NCI-H748 (cell line): ENCODE results near the gene CAMTA2.

Experiments
- DNase-seq: peaks from one replicate; lab custom pipeline; 2025; ENCODE audit not compliant: unreplicated experiment; lab: John Stamatoyannopoulos, UW

CAMTA2 gene

DNA sequence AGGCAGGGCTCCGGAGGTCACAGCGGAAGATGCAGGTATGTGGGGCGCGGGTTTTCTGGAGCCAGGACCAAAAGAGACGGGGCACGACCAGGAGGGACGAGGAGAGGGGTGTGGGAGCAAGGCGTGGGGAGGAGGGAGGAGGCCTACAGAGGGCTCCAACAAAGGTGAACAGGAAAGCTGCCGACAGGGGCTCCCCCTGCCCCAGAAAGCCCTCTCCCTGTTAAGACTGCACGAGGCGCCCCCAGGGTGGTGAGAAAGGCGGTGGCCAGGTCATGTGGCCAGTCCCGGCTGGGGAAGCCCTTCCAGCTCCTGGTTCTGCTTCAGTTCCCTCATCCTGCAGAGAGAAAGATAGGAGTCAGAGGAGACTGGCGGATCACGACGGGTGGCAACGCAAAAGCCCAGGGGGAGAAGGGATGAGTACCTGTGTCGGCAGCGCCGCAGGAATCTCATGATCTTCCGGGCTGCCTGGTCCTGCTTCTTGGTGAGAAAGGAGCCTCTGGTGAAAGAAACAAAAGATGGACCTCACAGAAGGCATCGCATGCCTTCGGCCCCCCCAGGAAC, 18.9 kb downstream of the CAMTA2 start:
- peak; percentile 46 for DNase-seq

DNA sequence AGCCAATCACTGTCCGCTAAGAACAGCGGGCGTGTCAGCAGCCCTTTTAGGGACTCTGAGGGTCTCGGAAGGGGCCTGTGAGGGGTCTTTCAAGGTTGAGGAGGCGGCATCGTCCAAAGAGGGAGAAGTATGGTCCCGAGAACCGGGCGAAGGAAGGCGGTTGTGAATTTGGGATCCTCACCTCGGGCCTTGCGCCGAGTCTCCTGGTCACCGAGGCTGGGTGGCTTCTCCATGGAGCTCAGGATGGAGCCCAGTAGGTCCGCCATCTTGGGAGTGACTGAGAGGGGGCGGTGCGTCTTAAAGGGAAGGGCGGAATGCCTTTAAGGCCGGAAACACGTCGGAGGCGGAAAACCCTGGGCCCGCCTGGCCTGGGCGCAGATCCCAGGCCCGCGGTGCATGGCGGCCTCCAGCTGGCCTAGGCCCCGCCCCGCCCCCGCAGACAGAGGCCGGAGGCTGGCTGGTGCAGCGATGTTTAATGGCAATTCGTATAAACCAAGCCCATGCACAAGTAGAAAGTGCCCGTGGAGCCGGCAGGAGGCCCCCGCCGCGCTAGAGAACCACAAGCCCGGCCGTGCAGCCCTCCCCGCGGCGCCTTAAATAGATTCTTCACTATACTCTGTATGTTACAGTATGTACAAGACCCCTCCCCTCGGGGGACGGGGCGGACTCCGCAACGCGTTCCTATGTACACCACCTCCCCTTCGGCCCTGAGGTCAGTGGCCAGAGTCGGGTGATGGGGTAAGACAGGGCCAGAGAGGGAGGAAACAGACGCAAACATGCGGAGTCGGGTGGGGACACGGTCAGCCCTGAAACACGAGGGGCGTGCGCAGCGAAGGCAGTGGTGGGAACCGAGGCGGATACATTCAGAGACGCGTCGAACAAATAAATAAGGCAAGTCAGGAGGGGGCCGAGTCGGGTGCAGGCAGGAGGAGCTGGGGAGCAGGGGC, 19.7 kb downstream of the CAMTA2 start, which contains the start of gene SPAG7:
TSS of gene SPAG7 (minus strand) at position 279 of the 947 bp plus-strand sequence. CDS start at position 266, 13 bp downstream.
- DNase-seq, result peak; percentile 97

DNA sequence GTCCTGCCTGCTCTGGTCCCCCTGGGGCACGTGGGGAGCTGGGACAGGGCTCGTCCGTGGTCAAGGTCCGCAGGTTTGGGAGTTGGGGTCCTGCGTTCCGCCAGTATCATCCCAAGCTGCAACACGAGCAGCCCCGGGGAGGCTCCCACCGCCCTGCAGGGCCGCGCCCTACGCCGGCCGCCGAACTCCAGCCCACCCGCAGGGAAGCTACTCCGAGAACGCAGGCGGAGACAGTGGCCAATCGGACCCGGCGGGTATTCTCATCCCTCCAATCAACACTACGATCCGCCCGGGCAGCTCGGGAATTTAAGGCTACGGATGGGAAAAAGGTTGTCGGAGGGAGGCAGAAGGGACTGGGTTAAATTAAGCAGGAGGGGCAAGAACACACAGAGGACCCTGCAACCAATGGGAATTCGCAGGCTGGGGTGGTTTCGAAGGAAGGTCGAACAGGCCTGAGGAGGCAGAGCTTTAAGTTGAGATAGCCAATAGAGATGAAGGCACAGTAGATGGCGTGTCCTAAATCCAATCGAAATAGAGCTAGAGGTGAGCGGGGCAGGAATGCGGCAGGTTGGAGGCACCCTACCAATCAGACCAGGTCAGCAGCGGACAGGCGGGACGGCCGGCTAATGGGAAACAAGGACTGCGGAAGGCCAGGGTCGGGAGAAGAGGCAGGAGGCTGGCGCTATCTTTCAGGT, 20.5 kb downstream of the CAMTA2 start:
- DNase-seq, result peak; percentile 100

DNA sequence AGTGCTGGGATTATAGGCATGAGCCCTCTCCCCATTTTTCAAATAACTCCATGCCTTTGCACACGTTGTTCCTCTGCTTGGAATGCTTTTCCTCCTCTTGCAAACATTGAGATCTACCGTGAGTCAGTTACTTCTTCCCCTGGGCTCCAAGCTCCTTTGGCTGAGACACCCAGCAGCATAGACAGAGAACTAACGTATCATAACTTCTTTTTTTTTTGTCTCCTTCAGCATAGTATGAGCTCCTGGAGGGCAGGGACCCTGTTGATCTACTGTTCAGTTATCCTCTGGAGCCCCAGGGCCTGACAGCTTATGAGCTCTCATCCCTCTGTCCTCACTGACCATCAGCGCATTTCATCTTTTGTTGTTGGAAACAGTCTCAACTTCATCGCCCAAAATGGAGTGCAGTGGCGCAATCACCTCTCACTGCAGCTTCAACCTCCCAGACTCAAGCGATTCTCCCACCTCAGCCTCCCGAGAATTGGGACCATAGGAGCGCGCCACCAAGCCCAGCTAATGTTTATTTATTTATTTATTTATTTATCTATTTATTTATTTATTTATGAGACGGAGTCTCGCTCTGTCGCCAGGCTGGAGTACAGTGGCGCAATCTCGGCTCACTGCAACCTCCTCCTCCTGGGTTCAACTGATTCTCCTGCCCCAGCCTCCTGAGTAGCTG, 22.0 kb downstream of the CAMTA2 start:
- no peak for DNase-seq

DNA sequence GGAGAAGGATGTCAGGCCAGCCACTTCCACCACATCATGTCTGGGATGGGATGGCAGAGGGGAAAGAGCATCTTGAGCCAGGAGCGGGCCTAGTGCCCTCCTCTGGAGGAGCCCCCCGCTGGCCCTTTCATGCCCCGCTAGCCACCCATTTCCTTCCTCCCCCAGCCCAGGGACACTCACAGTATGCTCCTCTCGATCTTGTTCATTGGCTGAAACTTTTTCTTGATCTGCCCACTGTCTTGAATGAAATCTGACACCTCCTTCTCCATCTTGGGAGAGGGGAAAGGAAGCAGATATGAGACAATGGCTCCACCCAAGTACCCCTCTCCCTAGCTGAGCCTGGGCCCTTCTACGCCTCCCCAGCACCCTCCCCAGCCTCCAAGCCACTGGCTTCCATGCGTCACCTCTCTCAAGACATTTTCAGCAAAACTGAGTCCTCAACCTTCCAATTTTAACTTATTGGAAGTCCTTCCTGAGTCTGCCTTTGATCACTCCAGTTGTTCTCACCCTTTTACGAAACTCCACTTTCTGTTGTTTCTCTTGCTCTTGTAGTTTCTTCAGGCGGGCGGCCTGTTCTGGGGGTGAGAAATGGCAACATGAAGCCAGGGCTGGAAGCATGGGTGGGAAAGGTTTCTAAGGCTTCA, 27.1 kb downstream of the CAMTA2 start:
- DNase-seq, result no peak

DNA sequence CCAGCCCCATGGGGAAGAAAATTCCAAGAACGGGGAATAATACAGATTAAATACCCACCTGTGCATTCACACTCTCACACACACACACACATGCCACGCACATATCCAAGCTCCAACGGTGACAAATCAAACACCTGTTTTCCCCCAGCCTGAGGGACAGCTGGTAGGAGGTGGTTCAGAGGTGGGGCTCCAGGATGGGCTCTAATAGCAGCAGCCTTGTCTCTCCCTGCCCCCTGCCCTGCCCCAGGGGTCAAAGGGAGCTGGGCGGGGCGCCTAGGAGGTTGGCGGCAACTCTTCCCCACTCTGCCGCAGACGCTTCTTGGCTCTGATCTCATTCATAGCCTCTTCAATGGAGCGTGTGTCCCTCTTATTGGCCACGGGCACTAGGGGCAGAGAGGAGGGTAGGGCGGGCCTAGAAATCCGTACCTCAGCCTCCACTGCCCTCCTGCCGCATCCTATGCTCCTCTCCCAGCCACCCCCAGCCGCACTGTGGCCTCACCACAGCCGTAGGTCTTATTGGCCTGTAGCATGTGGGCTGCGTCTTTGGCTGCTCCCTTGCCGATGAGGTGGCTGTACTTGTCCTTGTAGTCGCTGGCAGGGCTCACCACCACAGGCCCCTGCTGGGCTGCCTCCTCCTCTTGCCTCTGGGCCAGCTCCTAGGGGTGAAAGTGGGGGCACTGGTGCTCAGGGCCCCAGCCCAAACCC, 28.1 kb downstream of the CAMTA2 start:
- no peak for DNase-seq

DNA sequence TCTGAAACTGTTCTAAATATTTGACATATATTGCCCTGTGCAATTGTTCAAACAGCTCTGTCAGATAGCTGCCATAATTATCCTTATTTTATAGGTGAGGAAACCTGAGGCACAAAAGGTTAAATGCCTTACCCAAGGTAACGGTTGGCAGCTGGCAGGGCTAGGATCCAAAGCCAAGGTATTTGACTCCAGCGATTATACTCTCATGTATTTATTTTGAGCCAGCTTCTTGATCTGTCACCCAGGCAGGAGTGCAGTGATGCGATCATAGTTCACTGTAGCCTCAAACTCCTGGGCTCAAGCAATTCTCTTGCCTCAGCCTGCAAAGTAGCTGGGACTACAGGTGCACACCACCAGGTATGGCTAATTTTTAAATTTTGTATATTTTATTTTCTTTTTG, 29.4 kb downstream of the CAMTA2 start:
- no peak for DNase-seq

DNA sequence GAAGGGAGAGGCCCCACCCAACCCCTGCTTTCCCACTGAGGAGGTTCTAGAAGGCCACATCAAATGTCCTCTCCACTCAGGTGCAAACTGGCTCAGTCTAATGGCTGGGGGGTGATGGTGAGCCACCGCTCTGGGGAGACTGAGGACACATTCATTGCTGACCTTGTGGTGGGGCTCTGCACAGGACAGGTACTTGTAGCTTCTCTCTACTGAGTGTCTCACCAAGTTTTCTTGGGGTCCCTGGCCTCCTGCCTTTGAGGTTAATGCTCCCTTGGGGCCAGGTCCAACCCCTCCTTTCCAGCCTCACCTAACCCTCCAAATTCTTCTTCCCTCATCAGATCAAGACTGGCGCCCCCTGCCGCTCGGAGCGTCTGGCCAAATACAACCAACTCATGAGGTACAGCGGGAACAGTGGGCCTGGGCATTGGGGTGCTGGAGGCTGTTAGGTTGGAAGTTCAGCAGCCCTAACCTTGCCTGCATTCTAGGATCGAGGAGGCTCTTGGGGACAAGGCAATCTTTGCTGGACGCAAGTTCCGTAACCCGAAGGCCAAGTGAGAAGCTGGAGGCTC, 30.9 kb downstream of the CAMTA2 start:
- no peak for DNase-seq

DNA sequence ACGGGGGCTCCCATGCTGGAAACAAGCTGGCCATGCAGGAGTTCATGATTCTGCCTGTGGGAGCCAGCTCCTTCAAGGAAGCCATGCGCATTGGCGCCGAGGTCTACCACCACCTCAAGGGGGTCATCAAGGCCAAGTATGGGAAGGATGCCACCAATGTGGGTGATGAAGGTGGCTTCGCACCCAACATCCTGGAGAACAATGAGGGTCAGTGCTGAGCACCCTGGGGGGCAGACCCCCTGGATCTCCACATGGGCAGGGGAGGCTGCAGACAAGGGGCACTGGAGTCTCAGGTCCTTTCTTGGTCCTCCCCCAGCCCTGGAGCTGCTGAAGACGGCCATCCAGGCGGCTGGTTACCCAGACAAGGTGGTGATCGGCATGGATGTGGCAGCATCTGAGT, 32.4 kb downstream of the CAMTA2 start:
- DNase-seq, result no peak

DNA sequence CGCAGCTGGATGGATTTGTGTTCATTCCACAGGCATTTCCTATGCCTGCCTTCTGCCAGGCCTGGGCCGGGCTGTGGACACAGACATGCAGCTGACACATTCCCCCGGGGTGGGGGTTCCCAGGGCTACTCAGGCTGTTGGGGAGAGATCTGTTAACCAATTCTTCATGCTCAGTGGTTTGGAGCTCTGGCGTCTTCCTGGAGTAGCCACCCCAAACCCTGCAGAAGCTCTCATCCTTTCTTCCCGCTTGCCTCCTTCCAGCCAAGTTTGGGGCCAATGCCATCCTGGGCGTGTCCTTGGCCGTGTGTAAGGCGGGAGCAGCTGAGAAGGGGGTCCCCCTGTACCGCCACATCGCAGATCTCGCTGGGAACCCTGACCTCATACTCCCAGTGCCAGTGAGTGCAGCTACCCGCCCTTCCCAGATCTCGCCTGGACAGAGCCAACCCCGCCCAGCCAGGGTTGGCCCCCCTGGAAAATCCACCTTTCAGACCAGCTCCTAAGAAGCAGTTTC, 34.0 kb downstream of the CAMTA2 start:
- DNase-seq, result no peak

DNA sequence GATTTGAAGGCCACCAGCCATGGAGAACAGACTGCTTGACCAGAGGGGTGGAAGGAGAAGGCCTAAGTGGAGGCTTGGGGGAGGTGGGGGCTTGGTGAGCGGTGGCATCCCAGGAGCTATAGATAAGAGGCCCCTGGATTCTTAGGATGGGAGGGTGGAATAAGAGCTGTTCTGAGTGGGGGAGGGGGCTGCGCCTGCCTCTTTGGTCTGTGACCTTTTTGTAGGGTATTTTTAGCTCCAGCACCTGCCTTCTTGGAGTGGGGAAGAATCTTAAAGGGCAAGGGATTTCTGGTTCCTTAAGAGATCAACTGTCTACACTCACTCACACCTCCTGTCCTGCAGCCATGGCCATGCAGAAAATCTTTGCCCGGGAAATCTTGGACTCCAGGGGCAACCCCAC, 36.0 kb downstream of the CAMTA2 start:
- DNase-seq, result no peak

DNA sequence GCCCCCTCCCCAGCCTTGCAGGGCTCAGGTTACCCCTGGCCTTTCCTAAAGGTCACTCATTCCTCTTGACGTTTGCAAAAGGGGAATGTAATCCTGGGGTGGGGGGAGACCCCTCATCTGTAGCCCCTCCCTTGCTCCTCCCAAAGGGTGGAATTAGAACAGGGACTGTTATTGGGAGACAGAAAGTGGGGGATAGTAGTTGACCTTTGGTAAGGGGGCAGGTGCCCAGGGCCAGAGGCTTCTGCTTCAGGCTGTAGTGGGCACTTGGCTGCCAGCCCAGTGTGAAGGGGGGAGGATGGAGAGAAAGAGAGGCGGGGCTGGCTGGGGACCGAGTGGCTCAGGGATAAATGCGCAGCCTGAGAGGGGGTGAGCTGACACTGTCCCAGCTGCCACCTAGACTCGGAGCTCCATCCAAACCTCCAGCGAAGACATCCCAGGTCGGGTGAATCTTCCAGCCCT, 36.7 kb downstream of the CAMTA2 start, which contains the start of gene ENO3:
TSS of gene ENO3 (plus strand) at position 374 of the 459 bp plus-strand sequence. CDS start 711 bp downstream, outside the sequence.
- peak; percentile 57 for DNase-seq

DNA sequence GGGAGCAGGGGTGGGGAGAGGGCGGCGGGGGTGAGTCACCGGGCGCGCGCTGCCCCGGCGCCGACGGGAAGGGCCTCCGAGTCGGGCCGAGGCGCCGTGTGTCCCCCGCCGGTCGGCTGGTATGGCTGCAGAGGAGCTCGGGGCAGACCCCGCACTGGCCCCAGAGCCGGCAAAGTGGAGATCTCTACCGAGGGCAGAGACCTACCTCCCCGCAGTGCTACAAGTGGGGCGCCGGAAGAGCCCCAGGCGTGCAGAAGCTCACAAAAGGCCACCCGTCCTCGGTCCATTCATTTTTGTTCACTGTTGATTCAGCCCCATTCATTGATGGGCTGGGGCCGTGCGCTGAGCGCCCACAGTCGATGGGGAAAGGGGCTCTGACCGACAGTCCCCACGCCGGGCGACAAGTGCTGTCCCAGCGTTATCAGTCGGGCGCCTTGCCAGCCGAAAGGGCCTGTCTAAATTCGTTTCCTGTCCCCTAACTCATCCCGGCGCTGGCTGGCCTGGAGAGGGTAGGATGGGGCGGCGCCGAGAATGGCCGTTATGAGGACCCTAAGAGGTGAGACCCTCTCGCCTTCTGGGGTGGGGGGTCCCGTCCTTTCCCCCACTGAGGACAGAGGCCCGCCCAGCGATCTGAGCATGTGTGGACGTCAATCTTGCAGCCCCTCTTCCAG, 37.3 kb downstream of the CAMTA2 start:
- DNase-seq, result no peak

DNA sequence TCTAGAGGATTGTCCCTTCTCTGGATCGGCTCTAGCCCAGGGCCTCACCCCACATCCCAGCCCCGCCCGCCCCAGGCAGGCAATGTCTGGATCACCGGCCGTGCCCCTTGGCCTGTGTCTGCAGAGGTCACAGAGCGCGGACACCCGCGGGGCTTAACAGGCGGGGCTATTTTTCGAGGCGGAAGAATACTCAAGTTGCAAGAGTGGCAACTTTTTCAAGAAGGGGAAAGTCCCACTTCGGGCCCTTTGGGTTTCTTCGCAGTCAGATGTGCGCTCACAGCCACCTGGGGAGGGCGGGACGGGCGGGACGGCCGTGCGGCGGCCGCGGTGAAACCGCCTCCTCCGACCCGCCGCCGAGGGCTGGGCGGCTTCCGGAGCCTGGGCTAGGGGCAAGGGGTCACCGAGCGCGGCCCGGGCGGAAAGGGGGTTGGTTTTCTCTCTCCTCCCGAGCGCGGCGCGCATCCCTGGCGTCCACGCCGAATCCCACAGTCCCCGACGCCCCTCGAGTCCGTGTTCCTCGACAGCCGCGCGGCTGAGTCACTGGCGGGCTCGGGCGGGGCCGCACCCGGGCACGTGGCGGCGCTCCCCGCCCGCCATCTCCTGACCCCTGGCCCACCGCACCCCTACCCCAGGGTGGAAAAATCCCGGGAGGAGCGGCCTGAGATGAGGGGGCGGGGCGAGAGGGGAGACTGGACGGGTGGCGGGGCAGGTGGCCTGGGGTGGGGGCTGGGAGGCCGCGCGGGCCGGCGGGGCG, 38.0 kb downstream of the CAMTA2 start:
- peak; percentile 88 for DNase-seq

DNA sequence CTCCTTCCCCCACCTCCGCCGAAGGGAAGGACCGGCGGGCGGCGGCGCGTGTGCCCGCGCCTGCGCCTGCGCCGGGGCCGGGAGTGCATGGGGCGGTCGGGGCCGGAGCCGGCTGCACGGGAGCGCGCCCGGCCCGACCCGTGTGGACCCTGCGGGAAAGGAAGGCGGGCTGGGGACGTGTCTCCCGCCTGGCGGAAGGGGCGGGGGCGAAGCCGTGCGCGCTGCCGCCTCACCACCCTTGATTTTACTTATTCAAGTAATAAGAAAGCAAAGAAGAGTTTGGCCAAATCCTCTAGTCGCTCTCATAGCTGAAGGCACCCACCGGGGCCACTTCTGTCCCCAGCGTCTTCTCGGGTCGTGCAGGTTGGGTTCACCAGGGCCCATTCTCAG, 38.5 kb downstream of the CAMTA2 start:
- DNase-seq, result peak; percentile 94

DNA sequence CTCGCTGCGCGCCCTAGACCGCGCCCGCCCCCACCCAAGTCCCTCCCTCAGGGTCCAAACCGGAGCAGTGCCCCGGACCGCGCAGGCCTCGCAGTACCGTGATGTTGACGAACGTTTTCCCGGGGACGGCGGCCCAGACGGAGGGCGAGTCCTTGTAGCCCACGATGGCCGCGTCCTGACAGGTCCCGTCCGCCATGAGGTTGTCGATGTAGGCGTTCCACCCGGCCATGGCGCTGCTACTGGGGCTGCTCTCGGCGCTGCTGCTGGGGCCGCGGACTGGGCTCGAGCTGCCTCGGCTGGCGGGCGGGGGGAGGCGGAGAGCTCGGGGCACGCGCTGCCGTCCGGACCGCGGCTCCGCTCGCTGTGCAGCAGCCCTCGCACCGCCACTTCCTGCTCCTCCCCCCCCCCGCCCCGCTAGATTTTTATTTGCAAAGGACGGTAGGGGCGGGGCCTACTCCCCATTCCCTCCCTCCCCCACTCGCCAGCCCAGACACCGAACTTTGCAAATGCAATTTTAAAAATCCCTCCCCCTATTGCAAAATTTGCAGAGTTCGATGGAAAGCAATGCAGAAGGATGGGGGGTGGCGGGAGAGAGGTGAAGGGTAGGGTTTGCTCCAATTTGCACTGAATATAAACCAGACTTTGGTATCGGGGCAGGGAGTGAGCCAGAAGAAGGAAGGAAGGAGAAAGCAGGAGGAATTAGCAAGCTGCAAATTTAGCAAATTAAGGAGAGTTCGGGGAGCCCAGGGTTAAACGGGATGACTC, 39.1 kb downstream of the CAMTA2 start, which contains the start of gene PFN1:
TSS of gene PFN1 (minus strand) at position 365 of the 765 bp plus-strand sequence. CDS start at position 229, 136 bp downstream.
- DNase-seq, result peak; percentile 91
